Activated T-helper 2 cell treated with anti-CD3 and anti-CD28 coated beads, Interferon-gamma antibody, Interleukin-2, Interleukin-4, amounts not matched to agents 10 μg/mL and 5 μg/mL and 100 μg/mL, durations not matched to agents 14 hours and 24 hours and 36 hours (primary cell): ENCODE results near the gene DIAPH1. TPM values are rescaled to one million over a fixed set of nuclear protein-coding genes. Genes with fewer than 3 reads are reported as not detected.
A peak's percentile ranks its signal among the peaks of the same experiment; 100 is the strongest.

Experiments
- DNase-seq: peaks from one replicate; pipeline ENCODE4 v3.0.0; 2021; ENCODE audit warnings: low spot score
- H3K27ac Mint-ChIP-seq: one replicate; pipeline ENCODE4 v1.8.0; 2021; ENCODE audit warnings: mixed read lengths
- H3K27me3 Mint-ChIP-seq: one replicate; pipeline ENCODE4 v1.8.0; 2021; ENCODE audit warnings: low read depth, mixed read lengths
- H3K36me3 Mint-ChIP-seq: one replicate; pipeline ENCODE4 v1.8.0; 2021; ENCODE audit warnings: low read depth, mixed read lengths
- H3K4me1 Mint-ChIP-seq: one replicate; pipeline ENCODE4 v1.8.0; 2021; ENCODE audit warnings: low read depth, mixed read lengths
- H3K4me3 Mint-ChIP-seq: one replicate; pipeline ENCODE4 v1.8.0; 2021; ENCODE audit warnings: low read depth, mild to moderate bottlenecking, moderate library complexity, mixed read lengths
- H3K9me3 Mint-ChIP-seq: one replicate; pipeline ENCODE4 v1.8.0; 2021; ENCODE audit warnings: mixed read lengths
- intact Hi-C: fragments of 100-400 bp; cut with micrococcal nuclease; formaldehyde crosslinking; loops from one replicate; pipeline ENCODE4 v1.15.1; 2023
- total RNA-seq: library from RNA; stranded (reverse); gene quantifications from 2 replicates; pipeline ENCODE4 v1.2.3, GENCODE V29; 2022

The DIAPH1 gene
- total RNA-seq, 1 donor from 2014 or later, result 228 TPM

DNA sequence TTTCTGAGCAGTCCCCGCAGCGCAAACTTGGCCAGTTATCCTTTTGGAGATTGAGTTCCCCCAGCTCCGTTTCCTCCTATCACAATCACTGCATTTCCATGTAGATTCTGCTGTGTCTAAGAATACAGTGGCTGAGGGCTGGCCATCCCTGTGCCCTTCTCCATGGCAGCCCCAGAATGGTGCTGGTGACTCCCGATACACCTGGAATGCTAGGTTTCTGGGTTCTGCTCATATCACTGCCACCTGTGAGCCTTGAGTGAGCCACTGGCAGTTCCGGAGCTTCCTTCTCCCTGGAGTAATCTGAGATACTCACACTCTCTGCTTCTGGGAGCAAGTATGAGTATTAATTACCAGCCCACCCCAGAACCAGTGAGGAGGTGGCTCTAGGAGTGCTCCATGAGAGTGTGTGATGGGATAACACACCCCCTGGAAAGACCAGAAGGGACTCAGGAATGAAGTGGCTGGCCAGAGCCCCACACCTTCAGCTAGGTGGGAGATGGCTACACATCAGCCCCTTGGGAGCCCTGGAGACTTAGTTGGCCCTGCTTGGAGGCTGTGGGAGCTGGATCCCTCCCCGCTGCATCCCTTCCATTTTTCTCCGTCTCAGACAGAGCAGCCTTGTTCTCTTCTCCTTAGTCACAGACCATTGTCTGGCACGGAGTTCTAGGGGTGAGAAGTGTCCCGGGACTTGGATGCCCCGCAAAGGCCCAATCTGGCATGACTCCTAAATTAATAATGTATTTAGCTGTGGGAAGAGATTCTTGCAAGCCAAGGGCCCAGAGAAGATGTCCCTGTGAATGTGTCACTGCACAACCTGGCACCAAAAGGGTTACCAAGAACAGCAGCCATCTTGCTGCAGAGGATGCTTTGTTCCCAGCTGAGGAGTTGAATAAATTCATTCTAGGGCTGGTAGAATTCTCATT, 125.0 kb downstream of the DIAPH1 start:
- Mint-ChIP-seq H3K27ac (no peak overlapping the region), H3K4me3 (no peak overlapping the region), H3K9me3 (no peaks in the 10 kb centered on the region), H3K4me1 (peaks cover 4% of the 10 kb centered on the region), H3K36me3 (no peaks in the 10 kb centered on the region), H3K27me3 (peaks cover 52% of the 10 kb centered on the region)
- intact Hi-C loops, result no loop called here
- DNase-seq, result no peak

DNA sequence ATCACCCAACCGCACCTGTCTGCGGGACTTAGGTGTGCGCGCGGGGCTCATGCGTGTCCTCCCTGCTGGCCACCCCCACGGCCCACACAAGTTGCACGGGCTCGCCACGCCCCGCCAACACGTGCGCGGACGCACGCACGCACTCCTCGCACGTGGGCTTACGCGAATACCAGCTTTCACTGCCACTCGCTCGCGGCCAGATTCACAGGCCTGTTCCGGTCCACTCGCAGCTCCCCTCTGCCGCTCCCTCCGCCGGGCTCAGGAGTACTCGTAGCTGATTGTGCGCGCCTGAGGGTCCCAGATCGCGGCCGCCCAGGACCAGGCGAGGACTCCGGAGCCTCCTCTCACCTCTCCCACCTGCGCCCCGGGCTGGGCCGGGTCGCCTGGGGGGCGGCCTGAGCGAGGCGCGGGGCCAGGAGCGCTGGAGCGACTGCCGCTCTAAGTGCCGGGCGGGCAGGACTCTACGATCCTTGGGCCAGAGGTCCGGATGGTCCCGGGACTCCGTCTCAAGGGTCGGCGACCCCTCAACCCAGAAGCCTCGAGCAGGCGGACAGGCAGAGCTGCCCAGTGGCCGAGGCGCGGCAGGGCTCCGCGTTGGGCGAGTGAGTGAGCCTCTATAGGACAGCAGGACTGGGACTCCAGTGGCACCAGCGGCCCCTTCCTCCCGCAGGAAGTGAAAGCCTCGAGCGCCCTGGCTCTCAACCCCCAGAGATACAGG, 126.5 kb downstream of the DIAPH1 start:
- no peaks in the 10 kb centered on the region for H3K9me3 Mint-ChIP-seq
- H3K27me3 Mint-ChIP-seq, result peaks cover 53% of the 10 kb centered on the region
- DNase-seq, result no peak
- H3K27ac Mint-ChIP-seq, result no peak overlapping the region
- intact Hi-C loops, result no loop called here
- peak overlapping the region; percentile 32 for H3K4me3 Mint-ChIP-seq
- H3K4me1 Mint-ChIP-seq, result peaks cover 4% of the 10 kb centered on the region
- H3K36me3 Mint-ChIP-seq, result no peaks in the 10 kb centered on the region

DNA sequence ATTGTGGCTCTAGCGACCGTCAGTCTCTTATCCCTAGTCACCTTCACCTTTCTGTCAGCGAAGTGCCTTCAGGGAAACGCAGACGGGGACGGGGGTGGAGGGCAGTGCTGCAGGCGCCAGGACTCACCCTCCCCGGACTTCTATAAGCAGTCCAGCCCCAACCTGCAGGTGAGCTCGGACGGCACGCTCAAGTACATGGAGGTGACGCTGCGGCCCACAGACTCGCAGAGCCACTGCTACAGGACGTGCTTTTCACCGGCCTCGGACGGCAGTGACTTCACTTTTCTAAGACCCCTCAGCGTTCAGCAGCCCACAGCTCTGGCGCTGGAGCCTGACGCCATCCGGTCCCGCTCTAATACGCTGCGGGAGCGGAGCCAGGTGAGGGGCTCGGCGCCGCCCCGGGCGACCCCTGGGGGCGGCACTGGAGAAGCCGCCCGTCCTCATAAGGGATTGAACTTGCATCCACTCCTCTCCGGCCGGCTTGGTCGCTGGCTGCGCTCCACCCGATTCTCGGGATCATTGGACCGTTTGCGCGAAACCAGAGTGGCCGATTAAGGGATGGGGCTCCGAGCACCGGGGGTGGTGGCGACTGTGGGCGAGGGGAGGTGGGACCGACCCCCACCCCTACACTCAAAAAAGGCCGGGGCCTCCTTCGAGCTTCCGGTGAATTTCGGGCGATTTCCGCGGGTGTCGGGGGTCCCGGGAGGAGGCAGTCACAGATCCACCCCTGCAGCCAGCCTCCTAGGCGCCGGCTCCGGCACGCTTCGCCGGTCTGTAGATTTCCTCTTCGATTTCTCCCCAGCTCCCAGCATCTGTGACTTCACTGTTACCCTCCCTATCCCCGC, 127.3 kb downstream of the DIAPH1 start:
- intact Hi-C loops, result no loop called here
- H3K27ac Mint-ChIP-seq, result no peak overlapping the region
- peaks cover 59% of the 10 kb centered on the region for H3K27me3 Mint-ChIP-seq
- H3K4me3 Mint-ChIP-seq, result peak overlapping the region; percentile 32
- H3K4me1 Mint-ChIP-seq, result peaks cover 4% of the 10 kb centered on the region
- H3K9me3 Mint-ChIP-seq, result no peaks in the 10 kb centered on the region
- no peaks in the 10 kb centered on the region for H3K36me3 Mint-ChIP-seq
- no peak for DNase-seq

GRCh38 chr5:141490771-141491170, 128.0 kb downstream of the DIAPH1 start:
- H3K4me3 Mint-ChIP-seq, result no peak overlapping the region

DNA sequence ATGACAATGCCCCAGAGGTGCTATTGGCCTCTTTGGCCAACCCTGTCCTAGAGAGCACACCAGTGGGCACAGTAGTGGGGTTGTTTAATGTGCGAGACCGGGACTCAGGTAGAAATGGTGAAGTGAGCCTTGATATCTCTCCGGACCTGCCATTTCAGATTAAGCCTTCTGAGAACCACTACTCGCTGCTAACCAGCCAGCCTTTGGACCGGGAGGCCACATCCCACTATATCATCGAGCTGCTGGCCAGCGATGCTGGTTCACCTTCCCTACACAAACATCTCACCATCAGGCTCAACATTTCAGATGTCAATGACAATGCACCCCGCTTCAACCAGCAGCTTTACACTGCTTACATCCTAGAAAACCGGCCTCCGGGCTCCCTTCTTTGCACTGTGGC, 128.5 kb downstream of the DIAPH1 start:
- no peak for DNase-seq
- peaks cover 64% of the 10 kb centered on the region for H3K27me3 Mint-ChIP-seq
- H3K4me3 Mint-ChIP-seq, result no peak overlapping the region
- no peaks in the 10 kb centered on the region for H3K36me3 Mint-ChIP-seq
- intact Hi-C loops, result no loop called here
- no peak overlapping the region for H3K27ac Mint-ChIP-seq
- no peaks in the 10 kb centered on the region for H3K9me3 Mint-ChIP-seq
- H3K4me1 Mint-ChIP-seq, result peaks cover 4% of the 10 kb centered on the region

More at GRCh38 chr5:141490771-141491170, 128.0 kb downstream of the DIAPH1 start:
- intact Hi-C loops, result no loop called here
- H3K9me3 Mint-ChIP-seq, result no peaks in the 10 kb centered on the region
- no peak for DNase-seq
- no peaks in the 10 kb centered on the region for H3K36me3 Mint-ChIP-seq
- H3K4me1 Mint-ChIP-seq, result peaks cover 4% of the 10 kb centered on the region
- H3K27ac Mint-ChIP-seq, result no peak overlapping the region
- H3K27me3 Mint-ChIP-seq, result peaks cover 65% of the 10 kb centered on the region

DNA sequence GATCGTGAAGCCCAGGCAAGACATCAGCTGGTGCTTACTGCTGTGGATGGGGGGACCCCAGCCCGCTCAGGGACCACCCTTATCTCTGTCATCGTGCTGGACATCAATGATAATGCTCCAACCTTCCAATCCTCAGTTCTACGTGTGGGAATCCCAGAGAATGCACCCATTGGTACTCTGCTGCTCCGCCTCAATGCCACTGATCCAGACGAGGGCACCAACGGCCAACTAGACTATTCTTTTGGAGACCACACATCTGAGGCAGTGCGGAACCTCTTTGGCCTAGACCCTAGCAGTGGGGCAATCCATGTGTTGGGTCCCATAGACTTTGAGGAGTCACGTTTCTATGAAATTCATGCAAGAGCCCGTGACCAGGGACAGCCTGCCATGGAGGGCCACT, 129.0 kb downstream of the DIAPH1 start:
- intact Hi-C loops, result no loop called here
- Mint-ChIP-seq H3K4me1 (peaks cover 5% of the 10 kb centered on the region), H3K36me3 (no peaks in the 10 kb centered on the region), H3K4me3 (no peak overlapping the region), H3K9me3 (no peaks in the 10 kb centered on the region), H3K27me3 (peaks cover 68% of the 10 kb centered on the region), H3K27ac (no peak overlapping the region)
- DNase-seq, result no peak

DNA sequence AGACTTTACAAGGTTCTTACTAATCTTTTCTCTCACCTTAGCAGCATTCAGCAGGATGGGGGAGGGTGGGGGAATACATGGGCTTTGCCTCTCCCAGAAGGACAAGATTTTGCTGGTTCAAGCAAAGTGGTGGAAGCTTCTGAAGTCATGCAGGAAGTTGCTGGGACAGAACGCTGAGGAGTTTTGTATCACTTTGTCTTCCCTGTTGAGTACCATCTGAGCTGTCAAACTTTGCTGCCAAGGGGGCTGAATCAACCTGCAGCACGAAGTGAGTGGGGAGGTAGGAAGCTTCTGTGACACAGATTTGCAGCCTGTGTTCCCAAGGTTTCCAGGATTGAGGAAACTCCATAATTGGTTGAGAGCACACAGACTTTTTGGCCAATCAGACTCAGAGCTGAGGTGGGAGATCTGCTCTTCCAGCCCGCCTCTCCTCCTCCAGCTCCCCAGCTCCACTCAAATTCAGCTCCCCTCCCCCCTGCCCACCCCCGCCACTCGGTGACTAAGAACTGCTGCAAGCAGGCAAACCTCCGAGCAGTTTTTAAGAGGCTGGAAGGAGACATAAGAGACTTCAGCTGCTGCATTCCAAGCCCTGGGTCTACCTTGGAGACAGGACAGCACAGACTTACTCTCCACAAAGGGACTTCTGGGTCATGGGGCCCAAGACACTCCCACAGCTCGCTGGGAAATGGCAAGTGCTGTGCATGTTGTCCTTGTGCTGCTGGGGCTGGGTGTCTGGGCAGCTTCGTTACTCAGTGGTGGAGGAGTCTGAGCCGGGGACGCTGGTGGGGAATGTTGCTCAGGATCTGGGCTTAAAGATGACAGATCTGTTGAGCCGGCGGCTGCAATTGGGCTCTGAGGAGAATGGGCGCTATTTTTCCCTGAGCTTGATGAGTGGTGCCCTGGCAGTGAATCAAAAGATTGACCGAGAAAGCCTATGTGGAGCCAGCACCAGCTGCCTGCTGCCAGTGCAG, 129.9 kb downstream of the DIAPH1 start, which contains the start of gene PCDHGC5:
TSS of gene PCDHGC5 (plus strand) at position 491 of the 971 bp plus-strand sequence. CDS start at position 651, 160 bp downstream.
- intact Hi-C loops, result no loop called here

GRCh38 chr5:141487131-141487530, 131.7 kb downstream of the DIAPH1 start:
- Mint-ChIP-seq H3K4me1 (peaks cover 4% of the 10 kb centered on the region), H3K27ac (no peak overlapping the region), H3K9me3 (no peaks in the 10 kb centered on the region), H3K27me3 (peaks cover 74% of the 10 kb centered on the region), H3K36me3 (no peaks in the 10 kb centered on the region), H3K4me3 (no peak overlapping the region)
- no peak for DNase-seq
- intact Hi-C loops, result no loop called here

More for the DNA sequence above, 129.9 kb downstream of the DIAPH1 start, which contains the start of gene PCDHGC5:
- no peak for DNase-seq
- peaks cover 70% of the 10 kb centered on the region for H3K27me3 Mint-ChIP-seq
- H3K27ac Mint-ChIP-seq, result no peak within 1 kb of the TSS
- peaks cover 5% of the 10 kb centered on the region for H3K4me1 Mint-ChIP-seq
- H3K4me3 Mint-ChIP-seq, result no peak within 1 kb of the TSS
- no peaks in the 10 kb centered on the region for H3K9me3 Mint-ChIP-seq
- H3K36me3 Mint-ChIP-seq, result no peaks in the 10 kb centered on the region

GRCh38 chr5:141486091-141486490, 132.7 kb downstream of the DIAPH1 start:
- H3K4me1 Mint-ChIP-seq, result peaks cover 1% of the 10 kb centered on the region
- H3K27me3 Mint-ChIP-seq, result peaks cover 72% of the 10 kb centered on the region
- H3K9me3 Mint-ChIP-seq, result no peaks in the 10 kb centered on the region
- intact Hi-C loops, result no loop called here
- no peak overlapping the region for H3K27ac Mint-ChIP-seq
- no peaks in the 10 kb centered on the region for H3K36me3 Mint-ChIP-seq
- no peak overlapping the region for H3K4me3 Mint-ChIP-seq
- no peak for DNase-seq

DNA sequence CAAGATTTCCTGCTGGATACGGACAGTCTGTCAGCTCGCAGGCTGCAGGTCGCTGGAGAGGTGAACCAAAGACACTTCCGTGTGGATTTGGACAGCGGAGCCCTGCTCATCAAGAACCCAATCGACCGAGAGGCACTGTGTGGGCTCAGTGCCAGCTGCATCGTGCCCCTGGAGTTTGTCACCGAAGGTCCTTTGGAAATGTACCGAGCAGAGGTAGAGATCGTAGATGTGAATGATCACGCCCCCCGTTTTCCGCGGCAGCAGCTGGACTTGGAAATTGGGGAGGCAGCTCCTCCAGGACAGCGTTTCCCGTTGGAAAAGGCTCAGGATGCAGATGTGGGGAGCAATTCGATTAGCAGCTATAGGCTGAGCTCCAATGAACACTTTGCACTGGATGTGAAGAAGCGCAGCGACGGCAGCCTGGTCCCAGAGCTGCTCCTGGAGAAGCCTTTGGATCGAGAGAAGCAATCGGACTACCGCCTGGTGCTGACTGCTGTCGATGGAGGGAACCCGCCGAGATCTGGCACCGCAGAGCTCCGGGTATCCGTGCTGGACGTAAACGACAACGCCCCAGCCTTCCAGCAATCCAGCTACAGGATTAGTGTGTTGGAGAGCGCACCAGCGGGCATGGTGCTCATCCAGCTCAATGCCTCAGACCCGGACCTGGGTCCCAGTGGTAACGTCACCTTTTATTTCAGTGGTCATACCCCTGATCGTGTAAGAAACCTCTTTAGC, 133.3 kb downstream of the DIAPH1 start:
- H3K4me1 Mint-ChIP-seq, result peaks cover 1% of the 10 kb centered on the region
- peaks cover 70% of the 10 kb centered on the region for H3K27me3 Mint-ChIP-seq
- H3K36me3 Mint-ChIP-seq, result no peaks in the 10 kb centered on the region
- no peak overlapping the region for H3K27ac Mint-ChIP-seq
- intact Hi-C loops, result no loop called here
- H3K9me3 Mint-ChIP-seq, result no peaks in the 10 kb centered on the region
- H3K4me3 Mint-ChIP-seq, result no peak overlapping the region
- no peak for DNase-seq

DNA sequence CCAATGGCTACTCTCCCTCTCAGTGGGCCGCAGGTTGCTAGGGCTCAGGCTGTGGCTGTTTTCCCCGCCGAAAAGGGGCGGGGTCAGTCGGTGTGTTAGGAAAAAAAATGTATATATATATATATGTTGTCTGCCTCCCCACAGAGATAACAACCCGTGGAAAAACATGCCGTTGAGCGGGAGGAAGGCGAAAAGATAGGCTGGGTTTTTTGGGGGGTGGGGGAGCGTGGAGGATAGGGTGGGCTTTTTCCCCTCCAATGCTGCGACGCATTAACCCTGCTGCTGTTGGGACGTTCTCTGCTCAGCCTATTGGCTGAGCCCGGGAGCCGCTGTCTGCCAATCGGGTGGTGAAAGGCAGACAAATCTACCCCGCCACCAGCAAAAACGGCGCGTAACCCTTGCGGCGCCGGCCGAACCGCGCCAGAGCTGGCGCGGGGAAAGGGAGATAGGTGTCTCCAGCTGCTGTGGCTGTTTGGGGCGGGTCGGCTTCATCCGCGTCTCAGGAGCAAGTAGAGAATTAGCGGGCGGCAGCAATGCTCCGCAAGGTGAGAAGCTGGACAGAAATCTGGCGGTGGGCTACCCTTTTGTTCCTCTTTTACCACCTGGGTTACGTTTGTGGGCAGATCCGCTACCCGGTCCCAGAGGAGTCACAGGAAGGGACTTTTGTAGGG, 134.0 kb downstream of the DIAPH1 start, which contains the start of gene PCDHGC4:
TSS of gene PCDHGC4 (plus strand) at position 390 of the 671 bp plus-strand sequence. CDS start at position 534, 144 bp downstream.
- peaks cover 68% of the 10 kb centered on the region for H3K27me3 Mint-ChIP-seq

More for the DNA sequence above, 134.0 kb downstream of the DIAPH1 start, which contains the start of gene PCDHGC4:
- Mint-ChIP-seq H3K4me3 (no peak within 1 kb of the TSS), H3K27ac (no peak within 1 kb of the TSS), H3K36me3 (no peaks in the 10 kb centered on the region), H3K9me3 (no peaks in the 10 kb centered on the region), H3K4me1 (peaks cover 1% of the 10 kb centered on the region)
- DNase-seq, result no peak
- intact Hi-C loops, result no loop called here
